HG02973 (cell line): ENCODE results near the gene UGDH.

Experiments
- ATAC-seq: cut with Tn5 transposase; IDR thresholded peaks from one replicate; pipeline ENCODE4 v1.9.1; 2021; ENCODE audit warnings: moderate library complexity; ENCODE audit not compliant: unreplicated experiment

UGDH gene

GRCh38 chr4:39456946-39457763, 70.1 kb downstream of the UGDH start:
- no peak for ATAC-seq

GRCh38 chr4:39455486-39455885, 71.8 kb downstream of the UGDH start:
- ATAC-seq = no peak

- ATAC-seq = no peak
Observed at GRCh38 chr4:39453738-39454137, 73.5 kb downstream of the UGDH start.

GRCh38 chr4:39452860-39453587, 74.2 kb downstream of the UGDH start:
- ATAC-seq = no peak

- no peak for ATAC-seq
Observed at GRCh38 chr4:39452153-39452859, 74.9 kb downstream of the UGDH start.

GRCh38 chr4:39451423-39452023, 75.7 kb downstream of the UGDH start:
- ATAC-seq = no peak

- no peak for ATAC-seq
Observed at GRCh38 chr4:39450618-39451017, 76.6 kb downstream of the UGDH start.
